Liver (tissue), 9 donors: ENCODE results near the gene HIVEP3. TPM values are rescaled to one million over a fixed set of nuclear protein-coding genes. Genes with fewer than 3 reads are reported as not detected.

Experiments
- DNase-seq: peaks from one replicate; pipeline ENCODE4 v3.0.0-alpha.2; 2017; ENCODE audit warnings: low spot score
- H3K27ac ChIP-seq, 2 donors: one replicate each; pipeline ENCODE4 v1.7.0; 2013; ENCODE audit warnings: inconsistent platforms in 2 of 2, low read length in 2 of 2, control low read depth in 1 of 2, low read depth in 1 of 2, mild to moderate bottlenecking in 1 of 2
- H3K27me3 ChIP-seq, 4 donors: one replicate each; pipeline versions ENCODE4 v1.6.1 to v1.7.0; 2013; ENCODE audit warnings: low read length in 3 of 4, inconsistent platforms in 1 of 4, mild to moderate bottlenecking in 1 of 4, moderate library complexity in 1 of 4; ENCODE audit not compliant: control insufficient read depth in 4 of 4, insufficient read depth in 4 of 4
- H3K36me3 ChIP-seq, 4 donors: one replicate each; pipeline versions ENCODE4 v1.6.1 to v1.7.0; 2013; ENCODE audit warnings: low read length in 3 of 4, mild to moderate bottlenecking in 3 of 4, low read depth in 1 of 4, moderate library complexity in 1 of 4; ENCODE audit not compliant: control insufficient read depth in 4 of 4, insufficient read depth in 3 of 4
- H3K4me1 ChIP-seq, 4 donors: one replicate each; pipeline versions ENCODE4 v1.6.1 to v1.7.0; 2013; ENCODE audit warnings: low read length in 3 of 4, mild to moderate bottlenecking in 3 of 4, moderate library complexity in 1 of 4; ENCODE audit not compliant: control insufficient read depth in 4 of 4, insufficient read depth in 4 of 4
- H3K4me3 ChIP-seq, 3 donors: one replicate each; pipeline versions ENCODE4 v1.6.1 to v1.7.0; 2013; ENCODE audit warnings: low read length in 3 of 3, control low read depth in 1 of 3, low read depth in 1 of 3, mild to moderate bottlenecking in 1 of 3
- H3K9ac ChIP-seq, 2 donors: one replicate each; pipeline ENCODE4 v1.7.0; 2013; ENCODE audit warnings: low read length in 2 of 2, mild to moderate bottlenecking in 2 of 2, moderate library complexity in 2 of 2, control low read depth in 1 of 2, low read depth in 1 of 2
- H3K9me3 ChIP-seq, 4 donors: one replicate each; pipeline versions ENCODE4 v1.6.1 to v1.7.0; 2013; ENCODE audit warnings: low read length in 3 of 4; ENCODE audit not compliant: control insufficient read depth in 4 of 4
- ATF3 ChIP-seq: IDR thresholded peaks from 2 replicates; pipeline ENCODE4 v1.6.1; 2016; ENCODE audit warnings: antibody characterized with exemption
- CTCF ChIP-seq: fragments of 150-350 bp; IDR thresholded peaks from 2 replicates; pipeline ENCODE4 v1.5.1; 2017; ENCODE audit warnings: improper control_type of control experiment, low read depth, low read length; ENCODE audit not compliant: missing input control
- EGR1 ChIP-seq, 2 donors: IDR thresholded peaks; 2 replicates each; pipeline ENCODE4 v1.6.1; 2016 to 2018; ENCODE audit warnings: antibody characterized with exemption in 2 of 2, low read depth in 2 of 2
- FOXA1 ChIP-seq: IDR thresholded peaks from 2 replicates; pipeline ENCODE4 v1.6.1; 2016; ENCODE audit warnings: antibody characterized with exemption
- FOXA2 ChIP-seq: IDR thresholded peaks from 2 replicates; pipeline ENCODE4 v1.6.1; 2016; ENCODE audit warnings: antibody characterized with exemption
- GABPA ChIP-seq, 2 donors: IDR thresholded peaks in 1 of 2; conservative IDR thresholded peaks in 1 of 2; 2 replicates each; pipeline ENCODE4 v1.6.1; 2016; ENCODE audit warnings: antibody characterized with exemption in 2 of 2, mild to moderate bottlenecking in 1 of 2, moderate library complexity in 1 of 2
- HNF4G ChIP-seq: IDR thresholded peaks from 2 replicates; pipeline ENCODE4 v1.6.1; 2016; ENCODE audit warnings: antibody characterized with exemption
- JUND ChIP-seq, 2 donors: IDR thresholded peaks; 2 replicates each; pipeline ENCODE4 v1.6.1; 2016; ENCODE audit warnings: antibody characterized with exemption in 2 of 2
- MAX ChIP-seq: IDR thresholded peaks from 2 replicates; pipeline ENCODE4 v1.6.1; 2016; ENCODE audit warnings: antibody characterized with exemption
- NR2F2 ChIP-seq: IDR thresholded peaks from 2 replicates; pipeline ENCODE4 v1.6.1; 2016; ENCODE audit warnings: antibody characterized with exemption
- RAD21 ChIP-seq, 2 donors: IDR thresholded peaks; 2 replicates each; pipeline ENCODE4 v1.6.1; 2016; ENCODE audit warnings: antibody characterized with exemption in 2 of 2, mild to moderate bottlenecking in 2 of 2
- REST ChIP-seq: IDR thresholded peaks from 2 replicates; pipeline ENCODE4 v1.6.1; 2016; ENCODE audit warnings: antibody characterized with exemption, mild to moderate bottlenecking
- RXRA ChIP-seq, 2 donors: IDR thresholded peaks; 2 replicates each; pipeline ENCODE4 v1.6.1; 2017 to 2018; ENCODE audit warnings: antibody characterized with exemption in 2 of 2, mild to moderate bottlenecking in 1 of 2
- SP1 ChIP-seq: IDR thresholded peaks from 2 replicates; pipeline ENCODE4 v1.6.1; 2018; ENCODE audit warnings: antibody characterized with exemption, mild to moderate bottlenecking
- TAF1 ChIP-seq: conservative IDR thresholded peaks from 2 replicates; pipeline ENCODE4 v1.6.1; 2016; ENCODE audit warnings: antibody characterized with exemption, mild to moderate bottlenecking
- YY1 ChIP-seq: IDR thresholded peaks from 2 replicates; pipeline ENCODE4 v1.6.1; 2016; ENCODE audit warnings: antibody characterized with exemption, mild to moderate bottlenecking
- ZBTB33 ChIP-seq: IDR thresholded peaks from 2 replicates; pipeline ENCODE4 v1.6.1; 2016; ENCODE audit warnings: antibody characterized with exemption
- WGBS: extraction: QIAGEN DNeasy Blood & Tissue Kit; methylation state at CpG from one replicate; pipeline ENCODE4 v1.1.7; 2013; 5-methylcytosine and 5-hydroxymethylcytosine counted together
- polyA plus RNA-seq, 2 donors: library from polyadenylated mRNA; stranded (reverse) in 1 of 2; unstranded in 1 of 2; fragments of 200-250 nt in 1 of 2; fragments of >200 nt in 1 of 2; fragmentation: Nextera tagmentation in 1 of 2; extraction: Ambion mirVana in 1 of 2; gene quantifications; one replicate each; pipeline versions ENCODE4 v1.2.1 to v1.2.3, GENCODE V29; 2013 to 2015
- total RNA-seq, 2 donors: library from RNA; depleted of rRNA; stranded (reverse); fragments of >200 nt; gene quantifications; one replicate each; pipeline ENCODE4 v1.2.3, GENCODE V29; 2014
- donor health status: healthy.
- donor health status: healthy.
- donor health status: healthy.
- donor health status: healthy.
- donor health status: healthy.

The HIVEP3 gene
- total and polyA plus RNA-seq, 4 donors: 0.93 to 1.6 (median 1.4) TPM

- no peaks in the 10 kb centered on the region for H3K4me1 ChIP-seq
- H3K27me3 ChIP-seq: no peaks in the 10 kb centered on the region
- no peaks in the 10 kb centered on the region for H3K36me3 ChIP-seq
- TF ChIP-seq EGR1 (IDR thresholded peaks at IDR 0.05; ENCODE audit: low read depth in 2 of 2) (no peak), HNF4G (no peak), CTCF (no peak), JUND (IDR thresholded peaks at IDR 0.05) (no peak), ZBTB33 (no peak), REST (no peak), GABPA (IDR thresholded peaks at IDR 0.05 in 1 of 2, conservative IDR thresholded peaks at IDR 0.05 in 1 of 2) (no peak)
- no peak for DNase-seq
- H3K27ac ChIP-seq: no peak overlapping the region
- 96% methylated on average over 10 of the region's 10 CpGs for WGBS
- no peak overlapping the region for H3K4me3 ChIP-seq
- no peaks in the 10 kb centered on the region for H3K9me3 ChIP-seq
- no peak overlapping the region for H3K9ac ChIP-seq
Measured at GRCh38 chr1:41582004-41582325, 336.8 kb downstream of the HIVEP3 start.

- Histone ChIP-seq H3K9me3 (no peaks in the 10 kb centered on the region), H3K27me3 (no peaks in the 10 kb centered on the region), H3K36me3 (no peaks in the 10 kb centered on the region), H3K27ac (no peak overlapping the region), H3K4me1 (no peaks in the 10 kb centered on the region), H3K4me3 (no peak overlapping the region), H3K9ac (no peak overlapping the region)
- TF ChIP-seq RXRA (IDR thresholded peaks at IDR 0.05): no peak
- no peak for TF ChIP-seq JUND (IDR thresholded peaks at IDR 0.05)
- TF ChIP-seq MAX: no peak
- no peak for TF ChIP-seq CTCF
- no peak for TF ChIP-seq EGR1 (IDR thresholded peaks at IDR 0.05; ENCODE audit: low read depth in 2 of 2)
- no peak for TF ChIP-seq SP1
- no peak for TF ChIP-seq TAF1
- TF ChIP-seq GABPA (IDR thresholded peaks at IDR 0.05 in 1 of 2, conservative IDR thresholded peaks at IDR 0.05 in 1 of 2): no peak
- TF ChIP-seq RAD21 (IDR thresholded peaks at IDR 0.05): no peak
- TF ChIP-seq YY1: no peak
- TF ChIP-seq FOXA1: no peak
- TF ChIP-seq HNF4G: no peak
- TF ChIP-seq FOXA2: no peak
- no peak for TF ChIP-seq NR2F2
- TF ChIP-seq ATF3: no peak
- TF ChIP-seq REST: no peak
- no peak for DNase-seq
- WGBS: 95% methylated on average over 19 of the region's 19 CpGs
Measured at GRCh38 chr1:41581216-41582003, 337.3 kb downstream of the HIVEP3 start.
